GM12865 (cell line): ENCODE data around the gene TNS3.

ENCODE experiments used
- DNase-seq: peaks from one replicate; pipeline ENCODE4 v3.0.0; 2010; ENCODE audit warnings: low read depth
- H3K4me3 ChIP-seq: 2 replicates; pipeline ENCODE4 v1.5.1; 2011; ENCODE audit warnings: mild to moderate bottlenecking, low read depth, low read length, control low read depth
- CTCF ChIP-seq: IDR thresholded peaks from 2 replicates; pipeline ENCODE4 v1.5.1; 2011; ENCODE audit warnings: low read length, control low read depth, low read depth, inconsistent platforms; ENCODE audit not compliant: insufficient read depth; ENCODE audit errors: missing control alignments

Gene TNS3

GRCh38 chr7:47601881-47602249, 20.0 kb upstream of the TNS3 start:
- no peak overlapping the region for H3K4me3 ChIP-seq
- TF ChIP-seq CTCF: no peak
- no peak for DNase-seq

GRCh38 chr7:47601119-47601880, 19.4 kb upstream of the TNS3 start:
- TF ChIP-seq CTCF: no peak
- peak; percentile 9 for DNase-seq
- no peak overlapping the region for H3K4me3 ChIP-seq

GRCh38 chr7:47600199-47601118, 18.5 kb upstream of the TNS3 start:
- H3K4me3 ChIP-seq: no peak overlapping the region
- TF ChIP-seq CTCF: no peak
- no peak for DNase-seq

- no peak for DNase-seq
- H3K4me3 ChIP-seq: no peak overlapping the region
- TF ChIP-seq CTCF: no peak
These were observed 15.5 kb upstream of the TNS3 start for GRCh38 chr7:47597379-47597778.

GRCh38 chr7:47596502-47597202, 14.7 kb upstream of the TNS3 start:
- H3K4me3 ChIP-seq: no peak overlapping the region
- DNase-seq: no peak
- TF ChIP-seq CTCF: no peak

- no peak overlapping the region for H3K4me3 ChIP-seq
- DNase-seq: no peak
- no peak for TF ChIP-seq CTCF
These were observed 12.5 kb upstream of the TNS3 start for GRCh38 chr7:47594406-47594805.
